Measurements from ENCODE around the gene GNB1L.

Gene GNB1L

DNA sequence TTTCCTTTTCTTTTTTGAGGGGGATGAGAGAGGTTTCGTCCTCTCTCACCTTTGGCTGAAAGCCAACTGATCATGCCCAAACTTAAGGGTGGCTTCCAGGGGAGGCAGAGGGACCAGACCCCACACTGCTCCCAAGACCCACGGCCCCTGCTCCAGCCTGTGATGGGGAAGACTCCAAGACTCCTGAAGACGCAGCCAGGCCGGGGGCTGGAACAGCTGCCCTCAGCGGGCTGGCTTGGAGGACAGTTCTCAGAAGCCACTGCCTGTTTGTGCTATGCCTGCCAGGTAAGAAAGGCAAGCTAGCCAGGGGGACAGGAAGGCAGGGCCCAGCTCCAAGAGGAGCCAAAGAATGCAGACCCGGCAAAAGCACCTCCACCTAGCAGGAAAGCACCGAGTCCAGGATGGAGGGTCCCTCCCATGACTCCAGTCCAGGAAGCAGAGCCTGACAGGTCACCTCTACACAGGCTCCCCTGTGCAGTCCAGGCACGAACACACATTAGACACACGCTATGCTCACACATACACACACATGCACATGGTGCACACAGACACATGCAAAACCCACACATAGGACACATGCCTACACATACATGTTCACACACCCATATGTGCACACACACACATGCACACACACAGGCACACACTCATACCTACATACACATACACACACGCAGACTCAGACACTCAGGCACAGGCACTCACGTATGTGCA lies 31.3 kb downstream of the GNB1L start:
- DNase-seq (ENCODE audit: low spot score), result no peak

DNA sequence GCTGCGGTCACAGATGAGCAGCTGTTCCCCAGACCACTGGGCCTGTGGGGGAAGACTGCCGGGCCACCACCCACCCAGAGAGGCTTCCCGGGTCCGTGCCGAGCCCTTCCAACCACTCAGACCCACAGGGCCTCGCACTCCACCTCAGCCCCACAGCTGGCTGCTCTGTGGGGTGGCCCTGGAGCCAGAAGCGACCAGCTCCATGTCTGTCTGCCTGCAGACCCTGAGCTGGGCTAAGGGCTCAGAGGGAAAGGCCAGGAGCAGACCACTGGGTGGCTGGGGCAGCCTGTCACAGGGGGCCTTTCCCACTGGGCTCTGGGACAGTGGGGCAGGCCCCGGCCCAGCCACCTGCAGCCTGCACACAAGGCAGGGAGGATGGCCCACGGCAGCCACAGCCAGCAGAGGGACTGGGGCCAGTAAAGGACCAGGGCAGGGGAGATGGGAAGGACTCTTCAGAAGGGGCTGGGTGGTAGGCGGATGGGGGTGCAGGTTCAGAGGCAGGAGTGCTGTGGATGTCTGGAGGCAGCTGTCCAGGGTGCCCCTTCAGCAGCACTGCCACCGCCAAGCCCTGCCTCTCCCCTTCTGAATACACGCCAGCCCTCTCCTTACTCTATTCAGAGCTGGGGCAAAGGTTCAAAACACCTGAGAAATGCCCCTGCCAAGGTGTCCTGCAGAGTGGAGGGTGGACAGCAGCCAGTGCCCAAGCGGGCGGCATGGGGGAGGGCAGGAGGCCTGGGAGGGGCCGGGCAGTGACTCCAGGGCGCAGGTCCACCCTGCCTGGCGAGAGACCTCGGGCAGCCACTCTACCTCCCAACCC lies 32.2 kb downstream of the GNB1L start:
- no peak for DNase-seq (ENCODE audit: low spot score)

DNA sequence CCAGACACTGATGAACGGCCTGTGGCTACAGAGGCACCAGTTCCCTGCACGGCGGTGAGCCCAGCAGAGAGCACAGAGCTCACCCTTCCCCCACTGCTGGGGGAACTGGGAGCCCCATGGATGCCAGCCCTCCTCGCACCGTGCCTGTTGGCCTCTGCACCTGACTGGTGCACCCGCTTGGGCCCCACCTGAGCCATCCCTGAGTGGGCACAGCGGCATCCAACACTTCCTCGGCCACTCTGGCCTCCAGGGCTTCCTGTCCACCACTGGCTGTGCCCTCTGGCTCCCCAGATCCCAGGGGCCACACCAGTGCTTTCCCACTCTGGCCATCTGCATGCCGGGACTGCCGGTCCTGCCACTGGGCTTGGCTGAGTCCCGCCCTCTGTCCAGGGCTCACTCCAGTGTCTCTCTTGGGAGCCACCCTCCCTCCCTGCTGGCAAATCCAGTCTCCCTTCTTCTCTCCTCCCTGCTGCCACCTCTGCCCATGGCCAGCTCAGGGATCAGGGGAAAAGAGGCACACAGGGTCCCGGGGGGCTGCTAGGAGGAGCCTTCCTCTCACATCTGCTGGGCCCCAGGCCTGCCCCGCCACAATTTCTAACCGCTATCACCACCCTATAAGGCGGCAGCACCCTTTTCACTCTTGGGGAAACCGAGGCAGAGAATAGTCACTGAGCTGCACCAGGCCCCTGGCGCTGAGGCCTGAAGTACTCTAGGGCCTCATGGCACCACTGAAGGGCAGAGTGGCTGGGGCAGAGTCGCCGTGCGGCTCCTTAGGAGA lies 33.0 kb downstream of the GNB1L start:
- DNase-seq (ENCODE audit: low spot score), result no peak

DNA sequence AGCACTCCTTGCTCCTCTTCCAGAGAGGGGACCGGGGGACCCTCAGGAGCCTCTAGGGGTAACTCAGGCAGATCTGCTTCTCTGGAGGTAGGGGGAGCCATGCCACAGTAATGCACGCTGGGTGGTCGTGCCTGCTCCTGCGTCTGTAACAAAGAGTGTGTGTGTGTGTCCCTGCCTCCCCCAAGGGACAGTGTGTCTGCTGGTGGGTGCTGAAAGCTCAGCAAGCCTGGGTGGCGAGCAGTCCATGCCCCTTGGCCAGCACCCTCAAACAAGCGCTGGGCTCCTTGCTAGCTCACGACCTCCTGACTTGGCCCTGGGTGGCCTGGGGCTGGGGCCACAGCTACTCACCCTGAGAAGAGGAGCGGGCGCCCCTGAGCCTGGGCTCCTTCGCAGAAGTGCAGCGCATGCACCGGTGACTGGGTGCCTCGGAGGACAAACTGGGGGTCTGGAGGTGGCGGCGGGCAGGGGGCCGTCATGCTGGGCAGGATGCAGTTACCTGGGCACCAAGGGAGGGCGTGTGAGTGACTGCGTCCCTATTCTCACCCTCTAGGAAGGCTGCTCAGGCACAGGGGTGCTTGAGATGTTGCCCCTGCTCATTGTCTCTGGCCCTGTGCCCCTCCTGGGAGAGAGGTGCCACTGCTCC lies 33.7 kb downstream of the GNB1L start:
- DNase-seq (ENCODE audit: low spot score), result no peak

DNA sequence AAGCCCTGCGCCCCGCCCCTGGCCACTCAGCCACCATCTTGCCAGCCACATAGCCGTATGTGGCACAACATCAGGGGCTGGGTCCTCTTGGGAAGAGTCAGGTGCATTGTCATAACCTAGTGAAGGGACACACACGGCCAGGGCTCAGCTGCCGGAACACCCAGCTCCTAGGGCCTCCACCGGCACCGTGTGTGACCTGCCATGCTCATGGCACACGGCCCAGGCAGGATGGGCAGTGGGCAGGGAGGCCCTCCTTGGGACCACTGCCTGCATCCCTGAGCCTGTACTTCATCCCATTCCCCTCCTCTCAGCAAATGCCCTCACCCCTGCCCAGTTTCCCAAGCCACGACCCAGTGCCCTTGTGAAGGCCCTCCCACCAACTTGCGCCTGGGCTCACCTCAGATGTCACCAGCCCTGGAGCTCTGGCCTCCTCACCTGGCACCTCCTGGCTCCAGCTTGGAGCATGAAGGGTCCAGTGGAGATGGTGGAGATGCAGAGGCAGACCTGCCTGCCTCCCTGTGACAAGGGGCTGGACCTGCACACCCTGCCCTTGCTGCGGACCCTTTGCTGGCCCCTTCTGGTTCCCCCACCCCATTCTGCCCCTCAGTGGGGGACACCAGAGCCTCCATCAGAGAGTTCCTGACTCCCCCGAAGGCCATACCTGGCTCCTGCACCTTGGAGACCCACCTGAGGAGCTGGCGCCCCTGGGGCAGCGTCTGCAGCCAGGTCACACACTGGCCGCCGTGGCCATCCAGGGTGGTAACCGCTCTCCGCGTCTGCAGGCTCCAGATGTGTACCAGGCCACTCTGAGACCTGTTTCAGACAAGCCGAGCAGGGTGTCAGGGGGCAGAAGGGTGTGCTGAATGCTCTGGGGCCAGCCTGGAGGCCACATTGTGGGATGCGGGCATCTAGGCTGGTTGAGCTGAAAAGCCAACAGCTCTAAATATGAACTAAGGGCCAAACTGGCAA lies 34.5 kb downstream of the GNB1L start:
- no peak for DNase-seq (ENCODE audit: low spot score)

DNA sequence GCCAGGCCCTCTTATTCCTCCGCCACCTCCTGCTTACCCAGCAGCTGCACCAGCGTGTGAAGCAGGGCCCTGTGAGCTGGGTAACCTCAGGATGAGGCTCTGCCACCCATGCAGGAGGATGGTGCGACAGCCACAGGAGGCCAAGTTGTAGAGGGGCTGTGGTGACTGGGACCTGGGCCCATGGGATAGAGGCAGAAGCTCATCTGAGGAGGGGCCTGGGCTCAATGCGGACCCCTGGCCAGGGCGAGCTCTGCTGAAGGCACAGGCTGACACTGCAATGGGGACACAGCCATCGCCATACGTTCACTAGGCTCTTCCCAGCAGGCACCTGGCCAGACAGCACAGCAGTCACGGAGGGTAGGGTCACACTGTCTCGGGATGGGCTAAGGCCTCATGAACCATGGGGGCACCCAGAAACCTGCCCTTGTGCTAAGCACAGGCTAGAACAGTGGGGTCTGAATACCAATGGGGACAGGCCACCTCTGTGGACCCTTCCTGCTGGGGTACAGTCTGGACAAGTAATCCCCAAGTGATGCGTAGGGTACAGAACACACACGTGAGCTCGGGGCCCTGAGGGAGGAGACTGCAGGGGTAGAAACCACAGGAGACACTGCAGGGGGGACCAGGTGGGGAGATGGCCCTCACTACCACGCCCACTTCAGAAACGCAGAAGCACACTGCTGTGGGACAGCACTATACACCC lies 35.3 kb downstream of the GNB1L start:
- no peak for DNase-seq (ENCODE audit: low spot score)

DNA sequence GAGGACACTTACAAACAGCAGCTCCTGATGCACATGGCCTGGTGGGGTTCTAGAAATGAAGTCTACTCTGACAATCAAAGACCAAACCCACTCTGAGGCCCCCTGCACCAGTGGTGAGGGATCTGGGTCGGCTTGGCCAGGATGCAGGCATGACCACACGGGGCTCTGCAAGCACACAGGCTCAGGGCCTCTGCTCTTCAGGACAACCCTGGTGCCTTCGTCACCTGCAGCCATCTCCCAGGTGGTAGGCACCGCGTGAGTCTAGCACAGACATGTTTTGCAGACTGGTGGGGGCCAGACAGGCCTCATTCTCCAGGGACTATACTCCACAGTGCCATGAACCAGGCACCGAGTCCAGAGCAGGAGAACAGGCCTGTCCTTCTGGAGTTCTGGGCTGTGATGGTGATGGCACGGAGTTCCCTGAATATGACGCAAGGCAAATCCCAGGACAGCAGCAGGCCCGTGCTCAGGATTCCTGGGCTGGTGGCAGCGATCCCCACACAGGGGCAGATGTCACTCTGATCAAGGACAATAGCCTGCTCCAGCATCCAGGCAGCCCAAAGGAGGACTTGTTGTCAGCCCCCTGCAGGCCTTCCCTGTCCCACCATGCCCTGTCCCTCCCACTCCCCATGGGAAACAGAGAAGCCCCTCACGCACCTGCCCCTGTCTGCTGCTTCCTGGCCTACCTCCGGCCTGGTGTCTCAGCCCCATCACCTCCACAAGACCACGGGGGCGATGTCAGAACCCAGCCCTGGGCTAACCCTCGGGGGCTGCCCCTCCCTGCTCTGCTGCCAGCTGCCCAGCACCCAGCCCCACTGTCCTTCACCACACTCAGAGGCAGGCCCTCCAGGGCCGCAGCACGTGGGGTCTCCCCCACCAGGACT lies 36.1 kb downstream of the GNB1L start:
- no peak for DNase-seq (ENCODE audit: low spot score)

DNA sequence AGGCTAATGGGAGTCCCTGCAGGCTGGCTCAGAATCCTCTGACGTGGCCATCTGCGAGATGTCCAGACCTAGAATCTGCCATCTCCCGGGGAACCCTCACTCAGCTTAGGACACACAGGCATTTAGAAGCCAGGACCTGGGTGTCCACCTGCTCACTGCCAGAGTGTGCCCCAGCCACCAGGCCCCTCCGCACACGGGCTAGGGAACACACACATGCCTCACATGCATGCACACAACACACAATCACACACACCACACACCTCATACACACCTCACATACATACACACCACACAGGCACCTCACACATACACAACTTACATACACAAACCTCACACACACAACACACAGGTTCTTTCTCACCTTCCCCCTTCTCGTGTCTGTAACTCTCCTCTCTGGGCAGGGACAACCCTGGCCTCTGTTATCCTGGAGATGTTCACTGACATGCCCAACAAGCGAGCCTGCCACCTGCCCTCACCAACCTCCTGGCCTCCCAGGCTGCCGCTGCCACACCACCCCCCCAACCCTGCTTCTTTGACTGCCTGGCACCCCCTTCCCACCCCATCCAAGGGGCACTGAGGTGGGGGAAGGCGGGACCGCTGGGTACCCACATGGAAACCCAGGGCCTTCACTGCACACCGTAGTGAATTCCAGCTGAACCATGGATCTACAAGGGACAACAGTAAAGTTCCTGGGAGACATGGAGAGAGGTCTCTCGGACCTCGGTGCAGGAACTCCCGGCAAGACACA lies 38.1 kb downstream of the GNB1L start:
- DNase-seq (ENCODE audit: low spot score), result no peak

DNA sequence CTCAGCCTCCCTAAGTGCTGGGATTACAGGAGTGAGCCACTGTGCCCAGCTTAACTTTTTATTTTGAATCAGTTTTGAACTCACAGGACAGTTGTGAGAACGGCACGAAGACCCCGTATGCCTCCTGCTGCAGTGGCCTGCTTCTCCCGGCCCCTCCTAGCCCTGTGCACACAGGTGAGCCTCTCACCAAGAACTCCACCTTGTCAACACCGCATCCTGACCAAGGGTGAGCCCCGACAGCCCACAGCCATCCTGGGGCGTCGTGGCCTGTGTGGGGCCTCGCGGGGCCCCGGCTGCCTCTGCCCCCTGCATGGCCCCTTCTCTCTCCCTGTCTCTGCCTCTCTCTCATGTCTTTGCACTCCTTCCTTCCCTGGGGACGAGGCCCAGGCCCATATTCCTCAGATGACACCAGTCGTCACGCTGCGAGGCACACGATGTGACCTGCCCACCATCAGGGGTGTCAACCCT lies 38.8 kb downstream of the GNB1L start:
- no peak for DNase-seq (ENCODE audit: low spot score)

DNA sequence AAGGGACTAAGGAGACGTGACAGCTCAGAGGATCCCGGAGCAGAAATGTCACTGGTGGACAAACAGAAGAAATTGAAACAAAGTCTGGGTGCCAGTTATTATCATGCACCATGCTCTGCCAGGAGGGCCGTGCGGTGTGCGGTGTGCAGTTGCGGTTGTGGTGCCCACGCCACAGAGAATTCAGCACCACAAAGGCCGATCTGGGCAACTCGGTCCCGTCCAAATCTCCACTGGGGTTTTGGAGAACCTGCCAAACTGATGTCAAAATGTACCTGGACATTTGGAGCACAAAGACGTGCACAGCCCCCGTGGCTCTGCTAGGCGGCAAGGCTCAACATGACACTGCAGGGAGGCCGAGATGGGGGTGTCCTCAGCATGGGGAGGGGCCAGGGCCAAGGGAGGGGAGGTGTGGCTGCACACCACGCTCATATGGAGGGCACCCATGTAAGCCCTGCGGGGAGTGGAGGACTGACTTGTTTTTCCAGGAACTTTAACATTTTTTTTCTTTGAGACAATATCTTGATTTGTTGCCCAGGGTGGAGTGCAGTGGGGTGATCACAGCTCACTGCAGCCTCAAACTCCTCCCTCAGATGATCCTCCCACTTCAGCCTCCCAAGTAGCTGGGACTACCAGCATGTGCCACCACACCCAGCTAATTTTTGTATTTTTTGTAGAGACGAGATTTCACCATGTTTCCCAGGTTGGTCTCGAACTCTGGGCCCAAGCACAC lies 39.4 kb downstream of the GNB1L start:
- DNase-seq (ENCODE audit: low spot score), result no peak

DNA sequence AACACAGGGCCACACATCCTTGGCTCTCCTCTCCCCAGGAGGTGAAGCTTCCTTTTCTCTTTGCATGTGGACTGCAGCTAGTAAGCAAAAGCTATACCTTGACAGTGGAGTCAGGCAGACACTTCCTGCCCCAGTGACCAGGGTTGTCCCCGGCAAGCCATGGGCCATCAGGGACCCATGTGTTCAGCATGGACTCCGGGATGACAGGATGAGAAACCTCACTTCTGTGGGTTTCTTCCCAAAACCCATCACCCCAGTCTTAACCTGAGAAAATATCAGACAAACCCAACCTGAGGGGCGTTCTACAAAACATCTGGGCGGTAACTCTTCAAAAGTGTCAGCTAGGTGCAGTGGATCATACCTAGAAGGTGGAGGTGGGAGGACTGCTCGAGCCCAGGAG lies 40.2 kb downstream of the GNB1L start:
- no peak for DNase-seq (ENCODE audit: low spot score)

DNA sequence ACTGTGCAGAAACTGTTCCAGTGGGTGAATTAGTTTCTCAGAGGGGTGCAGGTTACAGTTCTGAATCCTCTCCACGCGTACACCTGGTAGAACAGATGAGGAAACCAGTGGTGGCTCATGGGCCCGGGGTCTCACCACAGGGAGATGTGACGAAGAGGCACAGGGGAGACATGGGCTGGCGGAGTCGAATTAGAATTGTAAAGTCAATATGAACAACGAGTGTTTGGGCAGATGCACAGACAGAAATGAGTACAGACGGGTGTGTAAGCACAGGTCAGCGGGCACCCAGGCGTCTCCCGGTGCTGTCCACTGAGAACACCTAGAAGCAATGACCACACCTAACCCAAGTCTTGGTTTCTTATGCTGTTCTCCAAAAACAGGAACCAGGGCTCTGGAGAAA lies 41.8 kb downstream of the GNB1L start:
- DNase-seq (ENCODE audit: low spot score), result no peak

DNA sequence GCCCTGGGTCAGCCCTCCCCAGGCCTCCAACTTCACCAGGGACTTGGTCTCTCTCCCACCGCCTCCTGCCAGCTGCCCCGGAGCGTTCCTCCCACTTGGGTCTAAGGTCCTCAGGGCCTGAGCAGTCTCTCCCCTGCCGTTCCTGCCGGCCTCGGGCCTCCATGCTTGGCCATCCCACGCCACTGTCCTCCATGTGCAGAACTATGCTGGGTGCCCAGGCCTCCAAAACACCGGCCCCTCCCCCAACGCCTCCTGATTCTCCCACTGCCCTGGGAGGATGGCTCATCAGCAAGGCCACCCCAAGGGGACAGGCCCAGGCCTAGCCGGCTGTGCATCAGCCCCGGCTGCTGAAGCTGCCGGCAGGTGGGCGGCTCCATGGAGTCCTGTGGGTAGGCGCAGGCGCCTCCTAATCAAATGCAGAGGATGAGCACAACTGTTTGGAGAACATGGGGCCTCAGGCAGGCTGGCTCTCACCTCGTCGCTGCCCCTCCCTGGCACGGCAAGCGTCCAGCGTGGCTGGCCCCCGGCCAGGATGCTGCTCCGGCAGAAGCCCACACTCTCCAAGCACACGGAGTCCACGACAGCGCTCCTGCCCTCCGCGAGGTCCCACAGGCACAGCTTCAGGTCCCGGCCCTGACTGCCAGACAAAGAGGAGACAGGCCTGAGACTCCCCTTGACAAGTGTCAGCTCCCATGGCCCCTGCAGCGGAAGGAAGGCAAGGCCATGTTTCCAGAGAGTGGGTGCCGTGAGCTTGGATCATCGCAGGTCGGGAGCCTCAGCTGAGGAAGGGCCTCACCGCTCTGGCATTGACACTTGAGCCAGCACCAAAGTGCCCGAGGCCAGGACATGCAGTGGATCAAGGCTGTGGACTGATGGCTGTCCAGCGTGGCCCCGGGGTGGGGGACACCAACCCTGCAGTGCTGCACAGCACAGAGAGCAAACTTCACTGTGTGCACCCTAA lies 42.6 kb downstream of the GNB1L start:
- DNase-seq (ENCODE audit: low spot score), result no peak

DNA sequence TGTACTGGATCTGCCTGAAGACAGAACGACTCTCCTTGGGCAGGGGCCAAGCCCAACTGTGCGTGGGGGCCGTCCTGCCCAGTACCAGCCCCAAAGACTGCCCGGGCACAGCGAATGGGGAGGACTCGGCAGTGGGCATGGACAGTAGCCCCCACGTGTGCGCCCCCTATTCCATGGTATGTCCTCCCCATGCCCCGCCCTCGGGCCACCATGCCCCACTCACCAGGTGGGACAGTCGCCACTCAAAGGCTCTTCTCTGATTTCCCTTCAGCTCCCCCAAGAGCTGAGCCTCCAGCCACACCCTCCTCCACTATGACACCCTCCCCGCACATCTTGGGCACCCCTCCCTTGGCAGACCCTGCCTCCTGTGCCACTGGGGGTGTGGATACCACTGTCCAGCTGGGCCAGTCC lies 43.5 kb downstream of the GNB1L start:
- DNase-seq (ENCODE audit: low spot score), result no peak

DNA sequence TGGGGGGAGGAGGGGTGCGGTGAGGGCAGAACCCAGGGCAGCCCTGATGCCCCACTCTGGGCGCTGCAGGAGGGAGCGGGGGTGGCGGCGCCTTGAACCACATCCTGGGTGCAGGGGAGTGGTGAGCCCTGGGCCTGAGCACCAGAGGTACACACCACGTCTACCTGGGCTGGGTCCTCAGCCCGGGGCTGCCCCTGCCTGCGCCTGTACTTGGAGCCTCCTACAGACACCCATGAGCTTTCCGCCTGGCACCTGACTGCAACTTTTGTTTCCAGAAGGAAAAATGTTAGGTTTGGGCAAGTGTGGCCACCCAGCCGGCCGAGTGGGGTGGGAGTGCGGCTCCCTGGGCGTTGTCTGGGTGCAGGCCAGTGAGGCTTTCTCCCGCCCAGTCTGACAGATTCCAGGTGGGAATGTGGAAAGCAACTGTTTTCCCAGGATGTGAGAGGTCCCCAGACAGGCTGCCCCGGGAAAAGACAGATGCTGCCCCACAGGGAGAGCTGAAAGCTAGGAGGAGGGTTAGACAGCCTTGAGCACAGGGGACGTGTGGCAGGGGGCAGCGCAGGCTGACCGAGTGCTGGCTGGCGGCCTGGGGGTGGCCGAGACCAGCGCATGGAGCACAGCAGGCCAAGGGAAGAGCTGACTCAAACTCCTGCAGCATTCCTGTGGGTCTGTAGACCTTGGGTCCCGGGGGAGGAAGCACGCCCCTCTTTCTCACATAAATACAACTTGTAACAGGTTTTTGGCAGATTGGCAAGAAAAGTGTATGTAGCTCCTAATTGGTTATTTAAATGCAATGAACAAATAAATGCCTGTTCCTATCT lies 44.1 kb downstream of the GNB1L start:
- no peak for DNase-seq (ENCODE audit: low spot score)

DNA sequence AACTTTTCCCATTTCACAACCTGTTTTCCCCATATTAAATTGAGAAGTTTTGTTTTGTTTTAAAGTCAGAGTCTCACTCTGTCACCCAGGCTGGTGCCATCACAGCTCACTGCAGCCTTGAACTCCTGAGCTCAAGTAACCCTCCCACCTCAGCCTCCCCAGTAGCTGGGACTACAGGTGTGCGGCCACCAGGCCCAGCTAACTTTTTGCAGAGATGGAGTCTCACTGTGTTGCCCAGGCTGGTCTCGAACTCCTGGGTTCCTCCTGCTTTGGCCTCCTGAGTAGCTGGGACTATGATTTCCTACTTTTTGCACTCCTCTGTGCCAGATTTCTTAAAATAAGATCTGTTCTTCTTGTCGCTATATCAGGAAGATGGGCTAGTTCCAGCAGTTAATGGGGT lies 44.9 kb downstream of the GNB1L start:
- no peak for DNase-seq (ENCODE audit: low spot score)

All from kidney tubule cell (primary cell).